ENCODE data around the gene VPS13D.

The VPS13D gene

GRCh38 chr1:12447307-12447706 lies 217.5 kb downstream of the VPS13D start:
- no peak for DNase-seq (ENCODE audit: low spot score)
- TF ChIP-seq CTCF (IDR thresholded peaks at IDR 0.05; ENCODE audit: borderline replicate concordance, control extremely low read depth, extremely low read depth, insufficient read depth, missing control alignments) = no peak

DNA sequence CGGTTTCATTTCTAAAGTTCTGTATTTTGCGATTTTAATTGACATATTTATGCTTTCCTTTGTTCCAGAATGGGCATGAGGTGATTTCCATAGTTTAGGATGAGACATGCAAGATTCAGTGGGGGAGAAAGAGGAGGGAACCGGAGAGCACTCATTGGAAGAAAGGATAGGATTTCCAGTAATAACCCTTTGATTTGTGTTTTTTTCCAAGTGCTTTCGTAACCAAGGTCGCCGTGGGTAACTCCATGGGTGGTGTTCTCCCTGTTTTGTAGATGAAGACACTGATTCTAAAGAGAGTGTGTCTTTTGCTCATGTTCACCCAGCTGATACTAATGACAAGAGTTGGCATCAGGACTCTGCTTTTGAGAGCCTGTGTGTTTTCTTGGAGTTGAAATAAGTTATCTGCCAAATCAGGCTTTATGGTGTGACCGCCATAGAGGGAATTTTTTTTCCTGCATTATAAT lies 218.1 kb downstream of the VPS13D start:
- in situ Hi-C loops (cut with MboI; ENCODE audit: low sequenced_read_pairs, unreplicated experiment) = no loop called here
- no peak for TF ChIP-seq CTCF (IDR thresholded peaks at IDR 0.05; ENCODE audit: borderline replicate concordance, control extremely low read depth, extremely low read depth, insufficient read depth, missing control alignments)
- DNase-seq (ENCODE audit: low spot score) = no peak

More at GRCh38 chr1:12447307-12447706, 217.5 kb downstream of the VPS13D start:
- in situ Hi-C loops (cut with MboI; ENCODE audit: low sequenced_read_pairs, unreplicated experiment) = no loop called here

- DNase-seq (ENCODE audit: low spot score) = no peak
- in situ Hi-C loops (cut with MboI; ENCODE audit: low sequenced_read_pairs, unreplicated experiment) = no loop called here
- no peak for TF ChIP-seq CTCF (IDR thresholded peaks at IDR 0.05; ENCODE audit: borderline replicate concordance, control extremely low read depth, extremely low read depth, insufficient read depth, missing control alignments)
These were observed 218.9 kb downstream of the VPS13D start for GRCh38 chr1:12448746-12449177.

- in situ Hi-C loops (cut with MboI; ENCODE audit: low sequenced_read_pairs, unreplicated experiment) = no loop called here
- no peak for DNase-seq (ENCODE audit: low spot score)
- TF ChIP-seq CTCF (IDR thresholded peaks at IDR 0.05; ENCODE audit: borderline replicate concordance, control extremely low read depth, extremely low read depth, insufficient read depth, missing control alignments) = no peak
These were observed 220.4 kb downstream of the VPS13D start for GRCh38 chr1:12450090-12450755.

- in situ Hi-C loops (cut with MboI; ENCODE audit: low sequenced_read_pairs, unreplicated experiment) = no loop called here
- no peak for DNase-seq (ENCODE audit: low spot score)
- TF ChIP-seq CTCF (IDR thresholded peaks at IDR 0.05; ENCODE audit: borderline replicate concordance, control extremely low read depth, extremely low read depth, insufficient read depth, missing control alignments) = no peak
These were observed 221.1 kb downstream of the VPS13D start for GRCh38 chr1:12450756-12451559.

DNA sequence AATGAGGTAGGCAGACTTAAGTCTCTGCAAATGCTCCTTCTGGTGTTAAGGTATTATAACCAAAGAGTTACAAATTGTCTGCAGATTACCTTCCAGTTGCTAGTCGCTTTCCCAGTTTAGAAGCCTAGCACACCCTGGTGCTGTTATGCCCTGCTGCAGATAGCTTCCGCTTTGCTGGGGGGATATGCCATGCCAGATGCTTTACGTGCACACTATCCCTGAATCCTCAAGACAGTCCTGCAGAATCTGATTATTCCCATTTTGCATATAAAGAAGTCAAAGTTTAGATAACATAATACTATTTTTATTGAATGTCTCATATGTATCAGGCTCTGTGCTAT lies 221.7 kb downstream of the VPS13D start:
- no peak for DNase-seq (ENCODE audit: low spot score)
- TF ChIP-seq CTCF (IDR thresholded peaks at IDR 0.05; ENCODE audit: borderline replicate concordance, control extremely low read depth, extremely low read depth, insufficient read depth, missing control alignments) = no peak
- in situ Hi-C loops (cut with MboI; ENCODE audit: low sequenced_read_pairs, unreplicated experiment) = no loop called here

All from GM13976 (cell line).